GM12878 (cell line): ENCODE results near the gene PRSS57.
"Not testable (repeated sequence)": the region's sequence is repeated elsewhere in the genome, so short reads cannot be mapped to it uniquely, and the experiment has no call there.

ENCODE experiments used
- EZH2 ChIP-seq: IDR thresholded peaks from 2 replicates; pipeline ENCODE4 v1.6.1; 2012; ENCODE audit warnings: low read depth, mild to moderate bottlenecking, control low read depth, inconsistent platforms, low read length, borderline replicate concordance; ENCODE audit not compliant: control insufficient read depth
- RB1 ChIP-seq: fragments of 450-650 bp; formaldehyde crosslinking; IDR thresholded peaks from 2 replicates; pipeline ENCODE4 v1.6.1; 2017; ENCODE audit warnings: mild to moderate bottlenecking, borderline replicate concordance
- SUZ12 ChIP-seq: fragments of 200-600 bp; sonication (generic); IDR thresholded peaks from one replicate; pipeline ENCODE4 v1.6.1; 2018; ENCODE audit warnings: antibody characterized with exemption, mild to moderate bottlenecking; ENCODE audit not compliant: unreplicated experiment
- TCF12 ChIP-seq: IDR thresholded peaks from 2 replicates; pipeline ENCODE4 v1.6.1; 2011; ENCODE audit warnings: low read depth, mild to moderate bottlenecking, low read length
- TF ChIP-seq, protein P1 (sequence below): fragments of 450-650 bp; formaldehyde crosslinking; IDR thresholded peaks from 2 replicates; pipeline ENCODE4 v1.4.0; 2022; ENCODE audit warnings: mild to moderate bottlenecking, moderate library complexity
- TF ChIP-seq, protein P2 (sequence below), 3 experiments: IDR thresholded peaks in 2 of 3; conservative IDR thresholded peaks in 1 of 3; 2 replicates each; pipeline ENCODE4 v1.5.1; 2011; ENCODE audit warnings: low read depth in 3 of 3, low read length in 3 of 3, mild to moderate bottlenecking in 3 of 3, control low read depth in 2 of 3, moderate library complexity in 2 of 3, inconsistent platforms in 1 of 3, mixed read lengths in 1 of 3; ENCODE audit not compliant: control insufficient read depth in 2 of 3, insufficient read depth in 1 of 3; ENCODE audit errors: extremely low read depth in 1 of 3
- TF ChIP-seq, protein P3 (sequence below): fragments of 450-650 bp; IDR thresholded peaks from 2 replicates; pipeline ENCODE4 v1.6.1; 2018; ENCODE audit warnings: mild to moderate bottlenecking, low read depth, moderate library complexity; ENCODE audit not compliant: partially characterized antibody

DNA sequence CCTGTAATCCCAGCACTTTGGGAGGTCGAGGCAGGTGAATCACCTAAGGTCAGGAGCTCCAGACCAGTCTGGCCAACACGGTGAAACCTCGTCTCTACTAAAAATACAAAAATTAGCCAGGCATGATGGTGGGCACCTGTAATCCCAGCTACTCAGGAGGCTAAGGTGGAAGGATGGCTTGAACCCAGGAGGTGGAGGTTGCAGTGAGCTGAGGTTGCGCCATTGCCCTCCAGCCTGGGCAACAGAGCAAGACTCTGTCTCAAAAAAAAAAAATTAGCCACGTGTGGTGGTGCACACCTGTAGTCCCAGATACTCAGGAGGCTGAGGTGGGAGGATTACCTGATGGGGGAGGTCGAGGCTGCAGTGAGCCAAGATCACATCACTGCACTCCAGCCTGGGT lies 7.6 kb upstream of the PRSS57 start:
- TF ChIP-seq SUZ12, EZH2, TCF12, RB1: not testable (repeated sequence)
- TF ChIP-seq, protein P1, sequence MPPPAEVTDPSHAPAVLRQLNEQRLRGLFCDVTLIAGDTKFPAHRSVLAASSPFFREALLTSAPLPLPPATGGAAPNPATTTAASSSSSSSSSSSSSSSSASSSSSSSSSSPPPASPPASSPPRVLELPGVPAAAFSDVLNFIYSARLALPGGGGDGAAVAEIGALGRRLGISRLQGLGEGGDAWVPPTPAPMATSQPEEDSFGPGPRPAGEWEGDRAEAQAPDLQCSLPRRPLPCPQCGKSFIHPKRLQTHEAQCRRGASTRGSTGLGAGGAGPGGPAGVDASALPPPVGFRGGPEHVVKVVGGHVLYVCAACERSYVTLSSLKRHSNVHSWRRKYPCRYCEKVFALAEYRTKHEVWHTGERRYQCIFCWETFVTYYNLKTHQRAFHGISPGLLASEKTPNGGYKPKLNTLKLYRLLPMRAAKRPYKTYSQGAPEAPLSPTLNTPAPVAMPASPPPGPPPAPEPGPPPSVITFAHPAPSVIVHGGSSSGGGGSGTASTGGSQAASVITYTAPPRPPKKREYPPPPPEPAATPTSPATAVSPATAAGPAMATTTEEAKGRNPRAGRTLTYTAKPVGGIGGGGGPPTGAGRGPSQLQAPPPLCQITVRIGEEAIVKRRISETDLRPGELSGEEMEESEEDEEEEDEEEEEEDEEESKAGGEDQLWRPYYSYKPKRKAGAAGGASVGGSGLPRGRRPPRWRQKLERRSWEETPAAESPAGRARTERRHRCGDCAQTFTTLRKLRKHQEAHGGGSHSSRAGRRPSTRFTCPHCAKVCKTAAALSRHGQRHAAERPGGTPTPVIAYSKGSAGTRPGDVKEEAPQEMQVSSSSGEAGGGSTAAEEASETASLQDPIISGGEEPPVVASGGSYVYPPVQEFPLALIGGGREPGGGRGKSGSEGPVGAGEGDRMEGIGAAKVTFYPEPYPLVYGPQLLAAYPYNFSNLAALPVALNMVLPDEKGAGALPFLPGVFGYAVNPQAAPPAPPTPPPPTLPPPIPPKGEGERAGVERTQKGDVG (CRISPR knock-in tag), result not testable (repeated sequence)
- TF ChIP-seq, protein P2, sequence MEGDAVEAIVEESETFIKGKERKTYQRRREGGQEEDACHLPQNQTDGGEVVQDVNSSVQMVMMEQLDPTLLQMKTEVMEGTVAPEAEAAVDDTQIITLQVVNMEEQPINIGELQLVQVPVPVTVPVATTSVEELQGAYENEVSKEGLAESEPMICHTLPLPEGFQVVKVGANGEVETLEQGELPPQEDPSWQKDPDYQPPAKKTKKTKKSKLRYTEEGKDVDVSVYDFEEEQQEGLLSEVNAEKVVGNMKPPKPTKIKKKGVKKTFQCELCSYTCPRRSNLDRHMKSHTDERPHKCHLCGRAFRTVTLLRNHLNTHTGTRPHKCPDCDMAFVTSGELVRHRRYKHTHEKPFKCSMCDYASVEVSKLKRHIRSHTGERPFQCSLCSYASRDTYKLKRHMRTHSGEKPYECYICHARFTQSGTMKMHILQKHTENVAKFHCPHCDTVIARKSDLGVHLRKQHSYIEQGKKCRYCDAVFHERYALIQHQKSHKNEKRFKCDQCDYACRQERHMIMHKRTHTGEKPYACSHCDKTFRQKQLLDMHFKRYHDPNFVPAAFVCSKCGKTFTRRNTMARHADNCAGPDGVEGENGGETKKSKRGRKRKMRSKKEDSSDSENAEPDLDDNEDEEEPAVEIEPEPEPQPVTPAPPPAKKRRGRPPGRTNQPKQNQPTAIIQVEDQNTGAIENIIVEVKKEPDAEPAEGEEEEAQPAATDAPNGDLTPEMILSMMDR (IDR thresholded peaks at IDR 0.05 in 2 of 3, conservative IDR thresholded peaks at IDR 0.05 in 1 of 3; ENCODE audit: control insufficient read depth in 2 of 3, extremely low read depth in 1 of 3, insufficient read depth in 1 of 3, low read depth in 3 of 3, low read length in 3 of 3), result not testable (repeated sequence)
- TF ChIP-seq, protein P3, sequence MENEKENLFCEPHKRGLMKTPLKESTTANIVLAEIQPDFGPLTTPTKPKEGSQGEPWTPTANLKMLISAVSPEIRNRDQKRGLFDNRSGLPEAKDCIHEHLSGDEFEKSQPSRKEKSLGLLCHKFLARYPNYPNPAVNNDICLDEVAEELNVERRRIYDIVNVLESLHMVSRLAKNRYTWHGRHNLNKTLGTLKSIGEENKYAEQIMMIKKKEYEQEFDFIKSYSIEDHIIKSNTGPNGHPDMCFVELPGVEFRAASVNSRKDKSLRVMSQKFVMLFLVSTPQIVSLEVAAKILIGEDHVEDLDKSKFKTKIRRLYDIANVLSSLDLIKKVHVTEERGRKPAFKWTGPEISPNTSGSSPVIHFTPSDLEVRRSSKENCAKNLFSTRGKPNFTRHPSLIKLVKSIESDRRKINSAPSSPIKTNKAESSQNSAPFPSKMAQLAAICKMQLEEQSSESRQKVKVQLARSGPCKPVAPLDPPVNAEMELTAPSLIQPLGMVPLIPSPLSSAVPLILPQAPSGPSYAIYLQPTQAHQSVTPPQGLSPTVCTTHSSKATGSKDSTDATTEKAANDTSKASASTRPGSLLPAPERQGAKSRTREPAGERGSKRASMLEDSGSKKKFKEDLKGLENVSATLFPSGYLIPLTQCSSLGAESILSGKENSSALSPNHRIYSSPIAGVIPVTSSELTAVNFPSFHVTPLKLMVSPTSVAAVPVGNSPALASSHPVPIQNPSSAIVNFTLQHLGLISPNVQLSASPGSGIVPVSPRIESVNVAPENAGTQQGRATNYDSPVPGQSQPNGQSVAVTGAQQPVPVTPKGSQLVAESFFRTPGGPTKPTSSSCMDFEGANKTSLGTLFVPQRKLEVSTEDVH, result not testable (repeated sequence)
